Mesothelial cell of epicardium (in vitro differentiated cells): ENCODE measurements around the gene EDA. TPM values are rescaled to one million over a fixed set of nuclear protein-coding genes. Genes with fewer than 3 reads are reported as not detected.

ENCODE experiments used
- DNase-seq, 2 experiments: peaks; one replicate each; pipeline ENCODE4 v3.0.0; 2021; ENCODE audit warnings: low spot score in 2 of 2; ENCODE audit not compliant: unreplicated experiment in 2 of 2
- H3K27ac Mint-ChIP-seq: 2 replicates; pipeline ENCODE4 v1.8.0; 2021; ENCODE audit warnings: mixed read lengths
- H3K27me3 Mint-ChIP-seq: 2 replicates; pipeline ENCODE4 v1.8.0; 2021; ENCODE audit warnings: low read depth, mixed read lengths
- H3K36me3 Mint-ChIP-seq: 2 replicates; pipeline ENCODE4 v1.8.0; 2021; ENCODE audit warnings: mixed read lengths
- H3K4me1 Mint-ChIP-seq: 2 replicates; pipeline ENCODE4 v1.8.0; 2021; ENCODE audit warnings: mixed read lengths
- H3K4me3 Mint-ChIP-seq: 2 replicates; pipeline ENCODE4 v1.8.0; 2021; ENCODE audit warnings: mild to moderate bottlenecking, moderate library complexity, mixed read lengths
- H3K9me3 Mint-ChIP-seq: 2 replicates; pipeline ENCODE4 v1.8.0; 2021; ENCODE audit warnings: mixed read lengths
- CTCF ChIP-seq: fragments of 200-600 bp; sonication (generic); IDR thresholded peaks from one replicate; pipeline ENCODE4 v1.5.0; 2021; ENCODE audit warnings: antibody characterized with exemption; ENCODE audit not compliant: unreplicated experiment
- total RNA-seq: library from RNA; stranded (reverse); gene quantifications from 3 replicates; pipeline ENCODE4 v1.2.1, GENCODE V29; 2021

Gene EDA
- total RNA-seq, 1 donor from 2014 or later = 9.2 TPM

GRCh38 chrX:69884210-69884609, 268.3 kb downstream of the EDA start:
- Mint-ChIP-seq H3K4me3 (no peak overlapping the region), H3K4me1 (no peaks in the 10 kb centered on the region), H3K9me3 (peaks cover 70% of the 10 kb centered on the region), H3K27ac (no peak overlapping the region), H3K27me3 (no peaks in the 10 kb centered on the region), H3K36me3 (no peaks in the 10 kb centered on the region)
- no peak for TF ChIP-seq CTCF
- DNase-seq = no peak

- TF ChIP-seq CTCF = no peak
- DNase-seq = no peak
- no peaks in the 10 kb centered on the region for H3K36me3 Mint-ChIP-seq
- H3K27me3 Mint-ChIP-seq = no peaks in the 10 kb centered on the region
- no peak overlapping the region for H3K27ac Mint-ChIP-seq
- no peaks in the 10 kb centered on the region for H3K4me1 Mint-ChIP-seq
- H3K4me3 Mint-ChIP-seq = no peak overlapping the region
- peaks cover 25% of the 10 kb centered on the region for H3K9me3 Mint-ChIP-seq
Measured at GRCh38 chrX:69896046-69896445, 280.1 kb downstream of the EDA start.

GRCh38 chrX:69900491-69900890, 284.6 kb downstream of the EDA start:
- no peak for DNase-seq
- H3K4me3 Mint-ChIP-seq = no peak overlapping the region
- H3K36me3 Mint-ChIP-seq = no peaks in the 10 kb centered on the region
- no peaks in the 10 kb centered on the region for H3K4me1 Mint-ChIP-seq
- no peak for TF ChIP-seq CTCF
- H3K27me3 Mint-ChIP-seq = no peaks in the 10 kb centered on the region
- peaks cover 15% of the 10 kb centered on the region for H3K9me3 Mint-ChIP-seq
- no peak overlapping the region for H3K27ac Mint-ChIP-seq

- Mint-ChIP-seq H3K9me3 (peaks cover 37% of the 10 kb centered on the region), H3K4me1 (no peaks in the 10 kb centered on the region), H3K27ac (no peak overlapping the region)
Measured at GRCh38 chrX:69906447-69906846, 290.5 kb downstream of the EDA start.

GRCh38 chrX:69914781-69915180, 298.9 kb downstream of the EDA start:
- DNase-seq = no peak
- TF ChIP-seq CTCF = no peak
- H3K4me1 Mint-ChIP-seq = peaks cover 9% of the 10 kb centered on the region
- peaks cover 37% of the 10 kb centered on the region for H3K9me3 Mint-ChIP-seq
- H3K27me3 Mint-ChIP-seq = no peaks in the 10 kb centered on the region
- no peak overlapping the region for H3K27ac Mint-ChIP-seq
- no peak overlapping the region for H3K4me3 Mint-ChIP-seq
- no peaks in the 10 kb centered on the region for H3K36me3 Mint-ChIP-seq

More at GRCh38 chrX:69906447-69906846, 290.5 kb downstream of the EDA start:
- DNase-seq = no peak
- TF ChIP-seq CTCF = no peak
- no peaks in the 10 kb centered on the region for H3K36me3 Mint-ChIP-seq
- no peak overlapping the region for H3K4me3 Mint-ChIP-seq
- no peaks in the 10 kb centered on the region for H3K27me3 Mint-ChIP-seq

- TF ChIP-seq CTCF = no peak
- Mint-ChIP-seq H3K27ac (no peak overlapping the region), H3K27me3 (no peaks in the 10 kb centered on the region), H3K36me3 (no peaks in the 10 kb centered on the region), H3K9me3 (peaks cover 42% of the 10 kb centered on the region), H3K4me1 (peaks cover 9% of the 10 kb centered on the region), H3K4me3 (no peak overlapping the region)
- no peak for DNase-seq
Measured at GRCh38 chrX:69919749-69920148, 303.8 kb downstream of the EDA start.
